Motor neuron (in vitro differentiated cells): ENCODE results near the gene PLK5. TPM values are rescaled to one million over a fixed set of nuclear protein-coding genes. Genes with fewer than 3 reads are reported as not detected.

Source experiments
- ATAC-seq, 8 experiments: fragments of 200-7000 bp; cut with Tn5 transposase; replicated peaks in 6 of 8; 2 replicates each; pipeline ENCODE4 v1.8.0; 2021; ENCODE audit warnings: mild to moderate bottlenecking in 8 of 8, moderate library complexity in 8 of 8
- H3K27ac ChIP-seq, 2 donors: fragments of 250-450 bp; sonication (Bioruptor Pico); 2 replicates each; pipeline ENCODE4 v1.9.0; 2021; ENCODE audit warnings: antibody characterized with exemption in 2 of 2, mild to moderate bottlenecking in 2 of 2, moderate library complexity in 1 of 2
- H3K4me1 ChIP-seq, 2 donors: fragments of 250-450 bp; sonication (Bioruptor Pico); replicated peaks in 1 of 2; 2 replicates each; pipeline ENCODE4 v1.6.1; 2021; ENCODE audit warnings: antibody characterized with exemption in 2 of 2, mild to moderate bottlenecking in 2 of 2, moderate library complexity in 1 of 2
- H3K4me3 ChIP-seq, 5 donors: fragments of 250-450 bp; sonication (Bioruptor Pico); 2 replicates each; pipeline ENCODE4 v1.9.0; 2021; ENCODE audit warnings: antibody characterized with exemption in 5 of 5, mild to moderate bottlenecking in 5 of 5, moderate library complexity in 4 of 5
- WGBS, 10 experiments: fragments of 450-650 bp; shearing (Covaris generic); methylation state at CpG; one replicate each; pipeline ENCODE4 v1.0.0; 2022; 5-methylcytosine and 5-hydroxymethylcytosine counted together
- in situ Hi-C, 9 experiments: fragments of 400-800 bp; cut with MboI; loops; one replicate each; pipeline ENCODE4 v1.15.0; 2021; ENCODE audit warnings: low sequenced_read_pairs in 9 of 9, low pct_unique_long_range_greater_than_20kb in 2 of 9; ENCODE audit not compliant: unreplicated experiment in 9 of 9
- total RNA-seq, 8 experiments: library from RNA; unstranded; fragments of 300-600 nt; gene quantifications; 2 replicates each; pipeline versions ENCODE4 v1.2.3 to v1.2.4, GENCODE V29; 2022

PLK5 gene
- total RNA-seq, 8 experiments from 2014 or later, result 0.27 to 0.45 (median 0.29) TPM; not detected in 2

DNA sequence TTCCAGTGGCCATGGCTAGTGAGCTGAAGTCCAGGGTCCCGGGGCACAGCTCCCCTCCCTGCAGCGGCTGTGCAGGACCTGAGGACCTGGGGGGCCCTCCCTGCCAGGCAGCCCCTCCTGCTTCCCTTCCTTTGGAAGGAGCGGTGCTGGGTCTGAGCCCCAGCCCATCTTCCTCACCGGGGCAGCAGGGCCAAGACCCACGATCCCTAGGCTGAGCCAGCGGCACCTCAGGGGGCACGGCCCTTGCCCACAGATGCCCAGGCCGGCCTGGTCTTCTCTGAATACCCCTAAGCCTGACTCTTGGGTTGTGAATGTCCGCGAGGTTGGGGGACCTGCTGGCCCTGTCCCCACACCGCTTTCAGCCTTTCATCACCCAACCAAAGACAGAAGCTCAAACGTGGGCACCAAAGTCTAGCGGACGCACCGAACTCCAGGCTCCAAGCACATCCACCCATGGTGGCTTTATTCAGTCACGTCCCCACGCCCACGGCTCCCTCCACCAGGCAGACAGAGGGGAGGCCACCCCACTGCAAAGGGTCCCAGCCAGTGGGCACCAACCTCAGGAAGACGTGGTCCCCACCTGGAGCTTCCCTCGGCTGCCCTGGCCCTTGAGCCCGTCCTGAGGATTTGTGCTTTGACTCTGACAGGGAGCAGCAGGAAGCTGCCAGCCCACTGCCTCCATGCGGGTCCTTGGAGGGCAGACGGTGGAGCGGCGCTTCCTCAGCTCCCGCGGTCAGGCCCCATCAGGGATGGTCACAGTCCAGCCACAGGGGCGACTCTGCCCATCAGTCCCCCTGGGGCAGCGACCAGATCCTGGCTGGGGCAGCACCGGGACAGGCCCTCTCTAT is 52.6 kb downstream of the PLK5 start:
- Histone ChIP-seq H3K27ac (peak overlapping the region in 1 of 2 donors; percentile 23), H3K4me1 (no peaks in the 10 kb centered on the region), H3K4me3 (no peak overlapping the region)
- ATAC-seq, result peak in 2 of 8 experiments; percentile 10 to 15
- in situ Hi-C loops, result no loop called here
- 80 to 100% (median 92%) methylated on average over 2 to 11 of the region's 30 CpGs; no CpG with 5 or more reads in 6 of the 10 experiments for WGBS, 10 experiments

DNA sequence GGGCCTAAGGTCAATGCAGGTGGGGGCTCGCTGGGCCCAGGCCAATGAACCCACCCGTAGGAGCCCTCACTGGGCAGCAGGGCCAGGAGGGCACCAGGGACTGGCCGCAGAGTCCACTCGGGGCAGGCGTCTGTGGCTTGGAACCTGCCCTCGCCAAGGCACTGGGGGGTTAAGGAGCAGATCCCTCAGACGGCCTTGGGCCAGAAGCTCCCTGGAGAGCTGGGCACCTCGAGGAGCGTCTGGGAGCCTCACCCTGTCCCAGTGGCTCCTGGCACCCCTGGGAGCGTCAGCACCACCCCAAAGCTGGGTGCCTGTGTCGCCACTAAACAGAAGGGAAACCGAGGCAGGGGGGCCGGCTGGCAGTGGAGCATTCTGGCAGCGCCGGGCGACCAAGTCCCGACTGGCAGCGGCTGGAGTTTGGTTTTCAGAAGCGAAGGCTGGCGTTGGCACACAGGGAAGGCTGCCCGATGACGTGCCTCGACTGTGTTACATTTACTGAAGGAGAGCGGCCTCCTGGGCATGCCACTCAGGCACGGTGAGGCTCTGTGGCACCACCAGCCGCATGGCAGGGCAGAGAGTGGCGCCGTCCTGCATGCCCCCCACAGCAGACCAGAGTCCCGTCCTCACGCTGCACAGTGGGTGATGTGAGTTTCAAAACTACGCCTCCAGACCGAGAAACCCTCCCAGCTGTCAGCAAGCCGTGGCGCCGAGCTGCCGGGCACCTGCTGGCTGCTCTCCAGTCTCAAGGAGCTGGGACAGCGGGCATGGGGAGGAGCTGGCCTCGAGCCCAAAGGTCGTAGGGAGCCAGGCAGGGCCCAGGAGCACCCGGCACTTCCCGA is 53.4 kb downstream of the PLK5 start:
- peak in 5 of 8 experiments; percentile 5 to 20 (median 6) for ATAC-seq
- no peak overlapping the region for H3K4me3 ChIP-seq
- no peaks in the 10 kb centered on the region for H3K4me1 ChIP-seq
- H3K27ac ChIP-seq, result no peak overlapping the region
- in situ Hi-C loops, result no loop called here
- WGBS, 10 experiments, result 60 to 91% (median 84%) methylated on average over 1 to 15 of the region's 41 CpGs; no CpG with 5 or more reads in 5 of the 10 experiments

DNA sequence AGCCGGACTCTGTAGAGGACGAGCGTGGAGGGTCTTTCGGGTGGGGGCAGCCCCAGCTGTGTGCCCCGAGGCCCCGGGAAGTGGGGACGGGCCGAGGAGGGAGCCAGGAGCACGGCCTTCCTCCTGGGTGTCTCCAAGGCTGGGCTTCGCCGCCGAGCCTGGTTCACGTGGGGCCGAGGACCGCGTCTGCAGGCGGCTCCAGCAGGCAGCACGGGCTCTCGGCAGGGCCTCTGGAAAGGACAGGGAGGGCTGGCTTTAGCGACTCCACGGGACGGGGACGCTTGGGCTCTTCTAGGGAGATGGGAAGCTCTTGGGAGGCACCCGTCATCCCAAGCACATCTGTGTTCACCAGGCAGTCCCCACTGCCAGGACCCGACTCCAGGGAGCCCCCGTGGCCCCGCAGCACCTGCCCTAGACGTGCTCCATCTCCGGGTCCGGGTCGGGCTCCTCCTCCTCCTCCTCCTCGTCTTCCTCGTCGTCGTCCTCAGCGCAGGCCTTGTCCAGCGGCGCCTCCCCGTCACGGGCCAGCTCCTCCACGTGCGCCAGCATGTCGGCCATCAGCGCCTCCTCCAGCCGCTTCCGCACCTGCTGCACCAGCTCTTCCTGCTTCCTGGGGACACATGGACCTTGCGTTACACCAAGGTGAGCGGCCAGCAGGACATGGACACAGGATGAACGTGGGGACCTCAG is 54.2 kb downstream of the PLK5 start:
- in situ Hi-C loops, result no loop called here
- ATAC-seq, result peak in 4 of 8 experiments; percentile 5 to 17 (median 8)
- Histone ChIP-seq H3K27ac (no peak overlapping the region), H3K4me1 (no peaks in the 10 kb centered on the region), H3K4me3 (no peak overlapping the region)
- 73 to 100% (median 86%) methylated on average over 1 to 20 of the region's 49 CpGs; no CpG with 5 or more reads in 6 of the 10 experiments for WGBS, 10 experiments

DNA sequence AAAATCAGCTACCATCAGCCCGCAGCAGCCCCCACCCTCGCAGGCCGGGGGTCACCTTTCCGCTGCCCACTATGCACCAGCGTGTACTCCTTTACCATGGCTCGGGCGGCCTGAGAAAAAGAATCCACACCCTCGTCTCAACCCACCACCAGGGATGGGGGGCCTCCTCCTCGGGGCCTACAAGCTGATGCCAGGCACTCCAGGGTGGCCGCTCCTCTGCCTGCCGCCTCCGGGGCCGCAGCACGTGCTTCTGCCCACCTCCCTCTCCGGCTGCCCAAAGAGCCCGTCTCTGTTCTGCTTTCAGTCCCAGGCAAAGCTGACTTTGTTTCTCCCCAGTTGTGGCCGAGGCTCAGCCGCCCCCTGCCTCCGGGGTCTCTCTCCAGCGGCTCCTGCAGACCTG is 55.3 kb downstream of the PLK5 start:
- in situ Hi-C loops, result no loop called here
- Histone ChIP-seq H3K4me3 (no peak overlapping the region), H3K27ac (no peak overlapping the region), H3K4me1 (no peaks in the 10 kb centered on the region)
- no peak for ATAC-seq
- WGBS, 10 experiments, result 83 to 100% (median 93%) methylated on average over 1 to 9 of the region's 20 CpGs; no CpG with 5 or more reads in 4 of the 10 experiments

DNA sequence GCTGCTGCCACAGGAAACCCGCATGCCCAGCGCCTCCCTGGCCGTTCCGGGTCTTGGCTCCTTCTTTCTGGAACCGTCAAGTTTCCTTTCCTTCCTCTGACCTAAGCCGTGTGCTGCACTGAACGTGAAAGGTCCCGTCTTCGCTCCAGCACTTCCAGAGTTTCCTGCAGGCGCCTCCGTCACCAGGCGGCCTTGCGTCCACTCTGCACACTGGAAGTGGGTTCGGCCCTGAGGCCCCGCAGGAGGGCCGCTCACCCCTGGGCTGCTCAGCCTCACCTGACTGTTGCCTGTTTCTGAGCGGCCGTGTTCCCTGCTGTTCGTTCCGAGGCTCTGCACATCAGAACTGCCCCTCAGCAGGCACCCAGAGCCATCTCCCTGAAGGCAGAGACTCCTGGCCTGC is 56.5 kb downstream of the PLK5 start:
- WGBS, 10 experiments, result 80 to 100% (median 96%) methylated on average over 1 to 11 of the region's 20 CpGs; no CpG with 5 or more reads in 4 of the 10 experiments
- no peak for ATAC-seq
- Histone ChIP-seq H3K4me3 (no peak overlapping the region), H3K4me1 (no peaks in the 10 kb centered on the region), H3K27ac (no peak overlapping the region)
- in situ Hi-C loops, result no loop called here

DNA sequence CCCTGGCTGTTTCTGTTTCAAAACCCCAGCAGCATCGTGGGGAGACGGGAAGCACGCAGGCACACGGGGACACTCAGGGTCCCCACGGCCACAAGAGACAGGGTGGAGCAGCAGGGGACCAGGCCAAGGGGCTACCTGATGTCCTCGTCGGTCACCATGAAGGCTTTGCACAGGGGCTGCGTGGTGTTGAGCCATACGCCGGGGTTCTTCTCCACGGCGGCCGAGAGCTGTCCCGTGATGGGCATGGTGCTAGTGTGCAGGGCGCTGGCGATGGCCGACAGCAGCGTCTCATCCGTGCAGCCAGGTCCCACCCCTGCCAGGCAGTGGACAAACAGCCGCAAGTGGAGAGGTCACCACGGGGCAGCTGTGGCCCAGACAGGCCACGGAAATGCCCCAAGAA is 57.1 kb downstream of the PLK5 start:
- 92 to 100% (median 98%) methylated on average over 1 to 11 of the region's 22 CpGs; no CpG with 5 or more reads in 7 of the 10 experiments for WGBS, 10 experiments
- in situ Hi-C loops, result no loop called here
- Histone ChIP-seq H3K4me1 (no peaks in the 10 kb centered on the region), H3K4me3 (no peak overlapping the region), H3K27ac (no peak overlapping the region)
- ATAC-seq, result no peak

DNA sequence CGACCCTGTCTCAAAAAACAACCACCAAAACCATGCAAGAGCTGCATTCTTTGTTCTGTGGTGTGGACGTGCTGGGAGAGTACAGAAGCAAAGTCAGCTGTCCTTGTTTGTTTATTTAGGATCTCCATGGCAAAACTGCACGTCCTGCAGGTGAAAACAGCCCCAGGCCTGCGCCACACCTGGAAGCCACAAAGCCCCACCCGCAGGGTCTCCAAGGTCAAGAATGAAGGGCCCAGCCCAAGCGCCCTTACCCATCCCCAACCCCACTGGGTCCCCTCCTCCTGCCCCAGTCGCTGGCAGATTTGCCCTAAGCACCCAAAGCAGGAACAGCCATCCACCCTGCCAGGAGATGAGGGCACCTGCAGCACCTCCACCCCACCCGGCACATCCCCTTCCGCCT is 58.3 kb downstream of the PLK5 start:
- Histone ChIP-seq H3K4me3 (no peak overlapping the region), H3K27ac (no peak overlapping the region), H3K4me1 (no peaks in the 10 kb centered on the region)
- in situ Hi-C loops, result no loop called here
- ATAC-seq, result no peak
- 50 to 100% (median 100%) methylated on average over 1 to 2 of the region's 9 CpGs; no CpG with 5 or more reads in 5 of the 10 experiments for WGBS, 10 experiments

DNA sequence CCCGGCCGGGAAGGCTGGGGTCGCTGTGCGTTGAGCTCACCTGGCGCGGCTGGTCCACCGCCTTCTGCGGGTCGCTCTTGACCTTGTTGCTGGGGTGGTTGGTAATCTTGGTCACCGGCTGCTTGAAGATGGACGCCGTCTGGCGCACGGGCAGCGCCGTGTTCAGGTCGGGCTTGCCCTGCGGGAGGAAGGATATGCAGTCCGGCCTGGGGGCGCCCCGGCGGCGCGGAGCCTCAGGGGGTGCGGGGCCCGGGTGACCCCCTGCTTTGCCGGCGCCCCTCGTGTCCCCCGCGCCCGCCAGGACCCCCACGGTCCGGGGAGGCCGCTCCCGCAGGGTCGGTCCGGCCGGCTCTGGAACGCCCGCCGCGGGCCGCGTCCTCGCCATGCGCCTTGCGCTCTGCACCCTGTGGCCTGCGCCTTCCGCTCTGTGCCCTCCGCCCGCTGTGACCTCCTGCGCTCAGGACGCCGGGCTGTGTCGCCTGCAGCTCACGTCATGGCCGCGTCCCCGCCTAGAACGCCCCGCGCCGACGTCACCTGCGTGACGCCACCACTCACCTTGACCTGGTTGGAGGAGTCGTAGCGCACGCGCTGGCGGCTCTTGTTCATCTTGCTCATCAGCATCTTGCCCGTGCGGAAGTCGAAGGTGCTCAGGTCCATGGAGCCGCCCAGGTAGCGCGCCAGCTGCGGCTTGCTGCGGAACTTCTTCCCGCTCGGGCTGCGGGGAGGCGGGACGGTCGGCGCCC is 60.8 kb downstream of the PLK5 start:
- Histone ChIP-seq H3K27ac (no peak overlapping the region), H3K4me1 (no peaks in the 10 kb centered on the region), H3K4me3 (no peak overlapping the region)
- in situ Hi-C loops, result no loop called here
- peak in 3 of 8 experiments; percentile 17 to 33 (median 29) for ATAC-seq
- 90 to 97% (median 94%) methylated on average over 2 to 10 of the region's 87 CpGs; no CpG with 5 or more reads in 7 of the 10 experiments for WGBS, 10 experiments

DNA sequence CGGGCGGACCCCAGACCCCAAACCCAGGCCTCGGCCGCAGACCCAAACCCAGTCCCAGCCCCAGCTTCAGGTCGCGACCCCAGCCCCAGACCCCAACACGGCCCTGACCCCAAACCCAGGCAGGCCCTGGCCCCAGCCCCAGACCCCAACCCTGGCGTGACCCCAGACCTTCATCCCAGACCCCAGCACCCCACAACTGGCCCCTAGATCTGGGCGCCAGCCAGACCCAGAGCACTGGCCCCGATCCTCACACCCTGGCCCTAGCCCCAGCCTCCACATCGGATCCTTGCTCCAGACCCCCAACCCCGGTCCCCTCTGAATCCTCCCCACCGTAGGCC is 61.3 kb downstream of the PLK5 start:
- Histone ChIP-seq H3K4me1 (peaks cover under 1 to 3% of the 10 kb centered on the region in 2 donors), H3K4me3 (no peak overlapping the region), H3K27ac (no peak overlapping the region)
- ATAC-seq, result peak in 3 of 8 experiments; percentile 7 to 25 (median 18)
- WGBS, 10 experiments, result no CpG with 5 or more reads among the region's 13 CpGs
- in situ Hi-C loops, result no loop called here

Other genes starting within 250 kb of the PLK5 start
- 10 to 100 TPM; 14.2 to 88.9 (median 25.3) TPM for gene FAM174C, start 248.5 kb upstream of the PLK5 start, total RNA-seq
- 1 to 10 TPM in 5 of 8 experiments, not detected in 3; 2.4 to 9.2 (median 4.5) TPM for gene EFNA2, start 238.2 kb upstream of the PLK5 start, total RNA-seq
- 100 to 1,000 TPM in 1 of 8 experiments, 10 to 100 TPM in 7; 82.8 to 117 (median 89.1) TPM for gene NDUFS7, start 140.2 kb upstream of the PLK5 start, total RNA-seq
- gene GAMT, start 122.5 kb upstream of the PLK5 start, total RNA-seq, result 10 to 100 TPM; 18.6 to 38.9 (median 27.6) TPM
- 100 to 1,000 TPM in 2 of 8 experiments, 10 to 100 TPM in 6; 32.3 to 129 (median 46.7) TPM for gene DAZAP1, start 116.5 kb upstream of the PLK5 start, total RNA-seq
- gene RPS15, start 85.7 kb upstream of the PLK5 start, total RNA-seq, result 1,000 to 10,000 TPM; 1,397 to 2,339 (median 1,906) TPM
- 10 to 100 TPM in 5 of 8 experiments, 1 to 10 TPM in 1, under 1 TPM in 2; 0.31 to 52.0 (median 31.9) TPM for gene APC2, start 74.0 kb upstream of the PLK5 start, total RNA-seq
- 10 to 100 TPM; 27.2 to 34.3 (median 32.7) TPM for gene C19orf25, start 44.9 kb upstream of the PLK5 start, total RNA-seq
- 1 to 10 TPM; 1.9 to 5.6 (median 4.4) TPM for gene PCSK4, start 33.7 kb upstream of the PLK5 start, total RNA-seq
- 10 to 100 TPM in 1 of 8 experiments, 1 to 10 TPM in 7; 3.2 to 16.8 (median 5.7) TPM for gene REEP6, start 32.9 kb upstream of the PLK5 start, total RNA-seq
- 1 to 10 TPM in 4 of 8 experiments, under 1 TPM in 3, not detected in 1; 0.09 to 8.2 (median 1.5) TPM for gene ADAMTSL5, start 11.1 kb upstream of the PLK5 start, total RNA-seq
- 10 to 100 TPM in 6 of 8 experiments, 1 to 10 TPM in 2; 3.2 to 46.9 (median 18.1) TPM for gene MEX3D, start 44.2 kb downstream of the PLK5 start, total RNA-seq
- gene MBD3, start 68.8 kb downstream of the PLK5 start, total RNA-seq, result 100 to 1,000 TPM in 2 of 8 experiments, 10 to 100 TPM in 6; 37.0 to 114 (median 54.7) TPM
- 100 to 1,000 TPM in 7 of 8 experiments, 10 to 100 TPM in 1; 92.4 to 219 (median 112) TPM for gene UQCR11, start 81.4 kb downstream of the PLK5 start, total RNA-seq
- 100 to 1,000 TPM in 1 of 8 experiments, 10 to 100 TPM in 7; 25.2 to 106 (median 44.9) TPM for gene TCF3, start 128.5 kb downstream of the PLK5 start, total RNA-seq
- 1 to 10 TPM in 1 of 8 experiments, under 1 TPM in 6, not detected in 1; 0.11 to 3.7 (median 0.35) TPM for gene ONECUT3, start 229.4 kb downstream of the PLK5 start, total RNA-seq